ENCODE data around the gene EREG. TPM values are rescaled to one million over a fixed set of nuclear protein-coding genes. Genes with fewer than 3 reads are reported as not detected.
A peak's percentile ranks its signal among the peaks of the same experiment; 100 is the strongest.

Gene EREG
- total RNA-seq, 1 experiment from 2014 or later, result 498 TPM

GRCh38 chr4:74431113-74431826 lies 66.3 kb downstream of the EREG start:
- no TSS peak for BruUV-seq (replicated peaks)
- no peaks in the 10 kb centered on the region for H3K79me2 ChIP-seq (ENCODE audit: insufficient read depth, low read length)
- no peak overlapping the region for H3K9ac ChIP-seq (ENCODE audit: low read length)
- ChIA-PET CTCF (no interaction called here), RAD21 (ENCODE audit: low non-redundant PET in 1 of 2, low total read pairs in 2 of 2, uncharacterized antibody in 2 of 2, unreplicated experiment in 2 of 2) (no interaction called here), POLR2A (interaction anchor here (1.1 kb wide), 1 partner anchor 14 kb away, joined by 3 read pairs; the partner anchor contains the start of gene AREG)
- peak overlapping the region; percentile 13 for H2AFZ ChIP-seq (ENCODE audit: low read depth, low read length, poor library complexity, severe bottlenecking)
- H4K20me1 ChIP-seq (ENCODE audit: insufficient read depth), result no peaks in the 10 kb centered on the region
- H3K4me1 ChIP-seq (ENCODE audit: control insufficient read depth in 1 of 2, insufficient read depth in 2 of 2, low read length in 2 of 2), result peaks cover 9 to 19% of the 10 kb centered on the region in 2 experiments; a peak in 3 of 4 replicates
- H3K27me3 ChIP-seq (ENCODE audit: insufficient read depth, low read length), result no peaks in the 10 kb centered on the region
- ATAC-seq (no peak), DNase-seq (ENCODE audit: low read depth, low spot score) (no peak)
- H3K4me3 ChIP-seq (replicated peaks in 1 of 2; ENCODE audit: low read depth in 1 of 2, low read length in 2 of 2), result no peak overlapping the region
- no peak for TF ChIP-seq TCF7L2 (IDR thresholded peaks at IDR 0.05; ENCODE audit: borderline replicate concordance, extremely low read depth, insufficient read depth, insufficient read length)
- TF ChIP-seq POLR2AphosphoS5 (IDR thresholded peaks at IDR 0.05; ENCODE audit: low read depth, low read length), result no peak
- TF ChIP-seq SRF (IDR thresholded peaks at IDR 0.05; ENCODE audit: low read depth), result no peak
- no peak for TF ChIP-seq FOSL1 (IDR thresholded peaks at IDR 0.05; ENCODE audit: low read depth)
- TF ChIP-seq ZBTB33 (IDR thresholded peaks at IDR 0.05; ENCODE audit: extremely low read depth, insufficient replicate concordance, low read length), result no peak
- TF ChIP-seq ZFX (IDR thresholded peaks at IDR 0.05), result no peak
- TF ChIP-seq YY1 (IDR thresholded peaks at IDR 0.05; ENCODE audit: extremely low read depth, insufficient replicate concordance, low read depth, low read length), result no peak
- no peak for TF ChIP-seq POLR2A (IDR thresholded peaks at IDR 0.05; ENCODE audit: borderline replicate concordance, extremely low read depth, insufficient read depth, insufficient read length)
- TF ChIP-seq EZH2 (IDR thresholded peaks at IDR 0.05), result no peak
- no peak for TF ChIP-seq ELF1 (IDR thresholded peaks at IDR 0.05; ENCODE audit: borderline replicate concordance, low read depth)
- H3K9me2 ChIP-seq (ENCODE audit: insufficient read depth), result no peaks in the 10 kb centered on the region
- intact Hi-C loops (cut with micrococcal nuclease), result no loop called here
- no peaks in the 10 kb centered on the region for H3K36me3 ChIP-seq (ENCODE audit: control insufficient read depth in 1 of 2, insufficient read depth in 2 of 2, low read length in 2 of 2)
- H3K27ac ChIP-seq (ENCODE audit: low read depth, low read length), result no peak overlapping the region
- no peak overlapping the region for H3K4me2 ChIP-seq (ENCODE audit: low read length)
- H3K9me3 ChIP-seq (ENCODE audit: control insufficient read depth in 1 of 2, insufficient read depth in 1 of 2, low read depth in 1 of 2, low read length in 2 of 2), result no peaks in the 10 kb centered on the region

All from HCT116 (cell line).